Activated T-cell treated with anti-CD3 and anti-CD28 coated beads for 24 hours (primary cell): ENCODE data around the gene SLC25A1.

Source experiments
- DNase-seq: peaks from one replicate; pipeline ENCODE4 v3.0.0-alpha.2; 2020; ENCODE audit warnings: low read depth

The SLC25A1 gene

DNA sequence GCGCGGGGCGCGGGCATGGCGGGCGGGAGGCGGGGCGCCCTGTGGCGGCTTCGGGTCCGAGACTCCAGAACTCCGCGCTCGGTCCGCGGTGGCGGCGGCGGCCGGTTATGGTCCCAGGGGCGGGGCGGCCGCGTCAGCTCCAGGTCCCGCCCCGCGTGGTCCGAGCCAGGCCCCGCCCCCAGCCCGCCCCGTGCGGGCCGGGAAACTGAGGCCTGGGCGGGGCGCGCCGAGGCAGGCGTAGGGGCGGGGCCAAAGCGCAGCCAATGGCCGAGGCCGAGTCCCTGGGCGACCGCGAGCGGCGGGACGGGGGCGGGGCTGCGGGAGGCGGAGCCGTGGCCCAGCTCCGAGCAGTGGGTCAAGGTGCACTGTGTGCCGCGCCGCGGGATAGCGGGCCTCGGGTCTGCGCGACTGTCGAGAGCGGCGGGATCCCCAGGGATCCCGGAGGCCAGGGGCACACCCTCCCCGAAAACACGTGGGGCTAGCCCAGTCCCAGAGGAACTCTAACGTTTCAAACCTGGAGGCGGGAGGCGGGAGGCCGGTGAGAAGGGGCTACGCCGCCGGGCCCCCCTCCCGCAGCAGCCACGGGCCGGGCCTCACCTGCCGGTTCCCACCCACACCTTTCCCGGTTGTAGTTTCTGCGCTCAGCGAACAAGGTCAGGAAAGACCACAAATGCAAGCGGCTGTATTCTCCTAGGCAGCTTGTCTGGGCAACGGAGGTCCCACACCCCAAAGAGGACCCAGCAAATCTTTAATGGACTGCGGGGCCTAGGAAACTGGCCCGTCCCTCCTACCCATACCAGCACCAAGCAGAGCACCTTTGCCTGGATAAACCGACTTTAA, at the start of gene SLC25A1:
Gene SLC25A1, minus strand, starts transcription at position 80 of the 840 bp plus-strand sequence. Its CDS starts 63 bp downstream, at position 17.
- DNase-seq: peak; percentile 86

GRCh38 chr22:19228179-19228578, 49.6 kb upstream of the SLC25A1 start:
- no peak for DNase-seq

- DNase-seq: no peak
These were observed 47.9 kb upstream of the SLC25A1 start for GRCh38 chr22:19226428-19226827.

- DNase-seq: no peak
These were observed 47.0 kb upstream of the SLC25A1 start for GRCh38 chr22:19225560-19225959.

DNA sequence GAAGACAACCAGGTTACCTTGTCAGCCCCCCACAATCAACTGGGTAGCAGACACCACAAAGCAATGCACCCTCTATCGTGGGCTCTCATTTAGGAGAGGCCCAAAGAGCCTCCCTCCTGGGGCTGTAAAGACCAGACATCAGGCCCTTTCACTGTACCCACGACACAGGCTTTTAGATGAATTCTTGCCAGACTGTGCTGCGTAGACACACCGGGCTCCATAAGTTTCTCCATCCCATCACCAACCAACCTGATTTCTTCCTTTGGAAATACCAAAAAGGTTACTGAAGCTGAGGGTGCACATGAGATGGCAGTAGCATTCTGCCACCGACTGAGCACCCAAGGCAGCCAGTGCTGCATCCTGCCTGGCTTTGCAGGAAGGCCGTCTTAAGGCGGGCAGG, 46.4 kb upstream of the SLC25A1 start:
- no peak for DNase-seq

DNA sequence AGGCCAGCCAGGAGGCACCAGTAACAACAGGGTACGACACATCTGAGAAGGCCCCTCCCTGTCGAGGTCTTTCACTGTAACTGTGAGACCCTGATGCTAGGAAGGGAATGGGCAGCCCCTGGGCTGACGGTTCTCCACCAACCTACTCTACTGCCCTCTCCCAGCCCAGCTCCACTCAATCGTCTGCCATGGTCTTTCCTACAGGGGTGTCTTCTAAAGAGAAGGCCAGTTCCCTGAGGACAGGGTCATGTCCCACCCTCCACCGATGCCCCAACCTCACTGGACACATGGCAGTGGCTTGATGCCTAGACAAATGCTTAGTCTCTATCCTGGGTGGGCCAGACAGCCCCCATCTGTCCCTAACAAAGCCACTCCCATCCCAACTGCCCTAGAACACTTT, 46.0 kb upstream of the SLC25A1 start:
- no peak for DNase-seq

- no peak for DNase-seq
These were observed 45.1 kb upstream of the SLC25A1 start for GRCh38 chr22:19223617-19224016.

DNA sequence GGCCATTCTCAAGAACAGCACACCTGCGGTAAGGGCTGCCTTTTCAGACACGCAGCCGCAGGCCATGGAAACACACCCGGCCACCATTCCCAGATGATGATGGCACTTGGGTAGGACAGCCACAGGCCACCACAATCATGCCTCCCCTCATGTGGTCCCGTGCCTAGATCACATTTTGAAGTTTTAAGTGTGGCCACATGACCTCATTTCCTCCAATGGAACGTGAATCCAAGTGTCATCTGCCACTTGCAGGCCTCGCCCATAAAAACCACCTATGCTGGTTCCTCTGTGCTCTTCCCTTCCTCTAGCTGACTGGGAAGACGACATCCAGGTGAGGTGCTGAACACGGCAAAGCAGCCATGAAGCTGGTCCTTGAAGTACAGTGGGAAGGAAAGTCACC, 44.6 kb upstream of the SLC25A1 start:
- no peak for DNase-seq

- no peak for DNase-seq
These were observed 43.9 kb upstream of the SLC25A1 start for GRCh38 chr22:19222242-19223005.

- DNase-seq: no peak
These were observed 42.3 kb upstream of the SLC25A1 start for GRCh38 chr22:19220867-19221266.

GRCh38 chr22:19218541-19219233, 40.2 kb upstream of the SLC25A1 start:
- no peak for DNase-seq

DNA sequence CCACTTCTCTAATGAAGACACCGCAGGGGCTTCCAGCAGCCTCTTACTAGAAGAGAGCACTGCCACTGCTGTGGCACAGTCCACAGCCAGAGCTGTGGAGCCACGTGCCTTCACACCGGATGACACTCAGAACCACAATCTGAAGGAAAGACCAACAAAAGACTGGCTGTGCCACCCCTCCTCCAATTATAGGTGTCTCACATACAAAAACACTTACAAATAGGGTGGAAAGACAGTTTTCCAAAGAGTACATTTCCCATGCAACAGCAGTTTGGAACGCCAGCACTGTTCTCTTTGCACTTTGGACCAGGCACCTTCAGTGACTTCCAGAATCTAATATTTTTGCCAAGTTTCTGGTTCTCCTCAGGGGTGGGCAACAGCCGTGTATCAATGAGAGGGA, 38.0 kb upstream of the SLC25A1 start:
- no peak for DNase-seq

- no peak for DNase-seq
These were observed 36.8 kb upstream of the SLC25A1 start for GRCh38 chr22:19215360-19215759.

GRCh38 chr22:19214078-19214473, 35.5 kb upstream of the SLC25A1 start:
- DNase-seq: no peak

- no peak for DNase-seq
These were observed 35.0 kb upstream of the SLC25A1 start for GRCh38 chr22:19213442-19214077.

GRCh38 chr22:19213001-19213400, 34.5 kb upstream of the SLC25A1 start:
- no peak for DNase-seq

GRCh38 chr22:19212302-19212870, 33.9 kb upstream of the SLC25A1 start:
- DNase-seq: no peak

- DNase-seq: no peak
These were observed 31.7 kb upstream of the SLC25A1 start for GRCh38 chr22:19210188-19210587.

DNA sequence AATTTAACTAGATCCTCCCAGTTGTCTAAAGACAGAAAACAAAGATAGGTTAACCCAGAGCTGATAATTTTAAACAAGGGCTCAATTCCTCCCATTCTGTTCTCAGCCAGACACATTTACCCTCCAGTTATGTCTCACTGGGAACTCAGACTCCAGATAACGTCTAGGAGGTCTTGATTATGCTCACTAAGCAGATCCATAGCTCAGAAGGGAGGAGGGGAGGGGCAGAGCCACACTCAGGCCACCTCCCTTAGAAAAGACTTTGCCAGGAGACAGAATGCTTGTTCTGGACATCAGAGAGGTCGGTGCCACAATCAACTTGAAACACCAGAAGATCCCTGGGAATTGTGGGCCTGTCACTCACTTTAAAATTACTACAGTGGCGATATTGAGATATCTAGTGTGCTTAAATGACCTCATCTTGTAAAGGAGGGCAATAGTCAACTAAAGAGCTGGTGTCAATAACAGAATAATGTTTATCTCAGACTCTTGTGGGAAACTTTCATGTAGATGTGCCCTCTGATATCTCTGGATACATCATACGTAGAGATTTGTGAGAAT, 29.8 kb upstream of the SLC25A1 start:
- DNase-seq: no peak

GRCh38 chr22:19207884-19208283, 29.3 kb upstream of the SLC25A1 start:
- DNase-seq: no peak

- no peak for DNase-seq
These were observed 28.9 kb upstream of the SLC25A1 start for GRCh38 chr22:19207401-19207808.

- DNase-seq: no peak
These were observed 27.8 kb upstream of the SLC25A1 start for GRCh38 chr22:19206287-19206686.
